Activated naive CD4-positive, alpha-beta T cell treated with anti-CD3 and anti-CD28 coated beads, Interleukin-2, amount 50 U/mL, for 72 hours (primary cell): ENCODE measurements around the gene FILIP1L. TPM values are rescaled to one million over a fixed set of nuclear protein-coding genes. Genes with fewer than 3 reads are reported as not detected.
A peak's percentile ranks its signal among the peaks of the same experiment; 100 is the strongest.
"Not testable (repeated sequence)": the region's sequence is repeated elsewhere in the genome, so short reads cannot be mapped to it uniquely, and the experiment has no call there.

Experiments used
- ATAC-seq, 2 donors: fragments of 150-1000 bp; cut with Tn5 transposase; 2 replicates each; pipeline ENCODE4 v1.10.0; 2021; ENCODE audit warnings: mild to moderate bottlenecking in 2 of 2, moderate library complexity in 2 of 2
- DNase-seq, 2 donors: peaks; one replicate each; pipeline ENCODE4 v3.0.0; 2021 to 2022; ENCODE audit warnings: low spot score in 2 of 2
- H3K27ac Mint-ChIP-seq, 2 donors: one replicate each; pipeline ENCODE4 v1.8.0; 2022; ENCODE audit warnings: mild to moderate bottlenecking in 2 of 2, mixed read lengths in 2 of 2
- H3K36me3 Mint-ChIP-seq, 2 donors: one replicate each; pipeline ENCODE4 v1.8.0; 2022; ENCODE audit warnings: mixed read lengths in 2 of 2
- H3K9me3 Mint-ChIP-seq, 2 donors: one replicate each; pipeline ENCODE4 v1.8.0; 2022; ENCODE audit warnings: mixed read lengths in 2 of 2
- total RNA-seq, 2 donors: library from RNA; stranded (reverse); gene quantifications; one replicate each; pipeline ENCODE4 v1.2.3, GENCODE V29; 2022

Gene FILIP1L
- total RNA-seq, 2 donors from 2014 or later, result 0.08 to 0.09 TPM

- H3K36me3 Mint-ChIP-seq, result peaks cover 4 to 7% of the 10 kb centered on the region in 2 donors
- peak in 1 of 2 donors; percentile 34 for ATAC-seq
- no peaks in the 10 kb centered on the region for H3K9me3 Mint-ChIP-seq
- H3K27ac Mint-ChIP-seq, result peak overlapping the region; percentile 29 to 95
- DNase-seq, result no peak
These were observed 7.7 kb downstream of the FILIP1L start for GRCh38 chr3:100106531-100107141.

GRCh38 chr3:100106094-100106493, 8.2 kb downstream of the FILIP1L start:
- DNase-seq (no peak), ATAC-seq (no peak)
- Mint-ChIP-seq H3K9me3 (no peaks in the 10 kb centered on the region), H3K27ac (peak overlapping the region; percentile 29 to 95), H3K36me3 (peaks cover 8% of the 10 kb centered on the region in 2 donors)

GRCh38 chr3:100105501-100105900, 8.8 kb downstream of the FILIP1L start:
- ATAC-seq (peak in 1 of 2 donors; percentile 48), DNase-seq (no peak)
- Mint-ChIP-seq H3K9me3 (no peaks in the 10 kb centered on the region), H3K36me3 (peaks cover 11% of the 10 kb centered on the region in 2 donors), H3K27ac (peak overlapping the region; percentile 29 to 95)

GRCh38 chr3:100104817-100105413, 9.4 kb downstream of the FILIP1L start:
- H3K36me3 Mint-ChIP-seq, result peaks cover 11% of the 10 kb centered on the region in 2 donors
- no peaks in the 10 kb centered on the region for H3K9me3 Mint-ChIP-seq
- peak overlapping the region; percentile 29 to 95 for H3K27ac Mint-ChIP-seq
- no peak for DNase-seq
- no peak for ATAC-seq

- no peak for DNase-seq
- H3K36me3 Mint-ChIP-seq, result peaks cover 11 to 15% of the 10 kb centered on the region in 2 donors
- ATAC-seq, result no peak
- peak overlapping the region; percentile 29 to 88 for H3K27ac Mint-ChIP-seq
- no peaks in the 10 kb centered on the region for H3K9me3 Mint-ChIP-seq
These were observed 9.9 kb downstream of the FILIP1L start for GRCh38 chr3:100104442-100104798.

GRCh38 chr3:100103558-100104441, 10.5 kb downstream of the FILIP1L start:
- no peak for DNase-seq
- peak; percentile 61 to 73 for ATAC-seq
- peaks cover 11 to 15% of the 10 kb centered on the region in 2 donors for H3K36me3 Mint-ChIP-seq
- no peaks in the 10 kb centered on the region for H3K9me3 Mint-ChIP-seq
- peak overlapping the region in 1 of 2 donors; percentile 88 for H3K27ac Mint-ChIP-seq

GRCh38 chr3:100102757-100103156, 11.5 kb downstream of the FILIP1L start:
- Mint-ChIP-seq H3K36me3 (peaks cover 11 to 15% of the 10 kb centered on the region in 2 donors), H3K9me3 (no peaks in the 10 kb centered on the region), H3K27ac (no peak overlapping the region)
- no peak for ATAC-seq
- DNase-seq, result no peak

GRCh38 chr3:100100425-100100824, 13.9 kb downstream of the FILIP1L start:
- DNase-seq (no peak), ATAC-seq (no peak)
- peaks cover 7 to 15% of the 10 kb centered on the region in 2 donors for H3K36me3 Mint-ChIP-seq
- H3K27ac Mint-ChIP-seq, result no peak overlapping the region
- no peaks in the 10 kb centered on the region for H3K9me3 Mint-ChIP-seq

GRCh38 chr3:100099621-100100020, 14.7 kb downstream of the FILIP1L start:
- H3K36me3 Mint-ChIP-seq, result peaks cover 7 to 15% of the 10 kb centered on the region in 2 donors
- no peaks in the 10 kb centered on the region for H3K9me3 Mint-ChIP-seq
- DNase-seq (no peak), ATAC-seq (no peak)
- H3K27ac Mint-ChIP-seq, result no peak overlapping the region

- Mint-ChIP-seq H3K9me3 (no peaks in the 10 kb centered on the region), H3K36me3 (peaks cover 7 to 15% of the 10 kb centered on the region in 2 donors), H3K27ac (no peak overlapping the region)
- no peak for DNase-seq
- ATAC-seq, result no peak
These were observed 15.6 kb downstream of the FILIP1L start for GRCh38 chr3:100098784-100099070.

GRCh38 chr3:100097919-100098783, 16.1 kb downstream of the FILIP1L start:
- DNase-seq, result no peak
- peaks cover 7 to 14% of the 10 kb centered on the region in 2 donors for H3K36me3 Mint-ChIP-seq
- no peak for ATAC-seq
- H3K9me3 Mint-ChIP-seq, result no peaks in the 10 kb centered on the region
- no peak overlapping the region for H3K27ac Mint-ChIP-seq

GRCh38 chr3:100096866-100097265, 17.4 kb downstream of the FILIP1L start:
- DNase-seq (no peak), ATAC-seq (no peak)
- Mint-ChIP-seq H3K36me3 (peaks cover 7 to 8% of the 10 kb centered on the region in 2 donors), H3K9me3 (no peaks in the 10 kb centered on the region), H3K27ac (peak overlapping the region in 1 of 2 donors; percentile 8)

- not testable (repeated sequence) for H3K36me3 Mint-ChIP-seq, H3K9me3 Mint-ChIP-seq, H3K27ac Mint-ChIP-seq
These were observed 18.0 kb downstream of the FILIP1L start for GRCh38 chr3:100096286-100096685.

GRCh38 chr3:100093831-100094230, 20.5 kb downstream of the FILIP1L start:
- Mint-ChIP-seq H3K27ac (no peak overlapping the region), H3K9me3 (no peaks in the 10 kb centered on the region), H3K36me3 (peaks cover 0 to under 1% of the 10 kb centered on the region in 2 donors)
- no peak for DNase-seq
- ATAC-seq, result no peak

More at GRCh38 chr3:100096286-100096685, 18.0 kb downstream of the FILIP1L start:
- not testable (repeated sequence) for DNase-seq, ATAC-seq

GRCh38 chr3:100090669-100091005, 23.7 kb downstream of the FILIP1L start:
- DNase-seq, result no peak
- no peak for ATAC-seq
- Mint-ChIP-seq H3K9me3 (no peaks in the 10 kb centered on the region), H3K27ac (no peak overlapping the region), H3K36me3 (peaks cover 0 to 6% of the 10 kb centered on the region in 2 donors)

- DNase-seq (no peak), ATAC-seq (peak in 1 of 2 donors; percentile 68)
- peaks cover 0 to 6% of the 10 kb centered on the region in 2 donors for H3K36me3 Mint-ChIP-seq
- no peaks in the 10 kb centered on the region for H3K9me3 Mint-ChIP-seq
- H3K27ac Mint-ChIP-seq, result no peak overlapping the region
These were observed 24.3 kb downstream of the FILIP1L start for GRCh38 chr3:100089812-100090668.
